Brain pericyte (primary cell): ENCODE measurements around the gene TSBP1.
"Not testable (repeated sequence)": the region's sequence is repeated elsewhere in the genome, so short reads cannot be mapped to it uniquely, and the experiment has no call there.

Experiments used
- DNase-seq: peaks from one replicate; pipeline ENCODE4 v3.0.0-alpha.2; 2012; ENCODE audit warnings: low read depth, low spot score

TSBP1 gene

DNA sequence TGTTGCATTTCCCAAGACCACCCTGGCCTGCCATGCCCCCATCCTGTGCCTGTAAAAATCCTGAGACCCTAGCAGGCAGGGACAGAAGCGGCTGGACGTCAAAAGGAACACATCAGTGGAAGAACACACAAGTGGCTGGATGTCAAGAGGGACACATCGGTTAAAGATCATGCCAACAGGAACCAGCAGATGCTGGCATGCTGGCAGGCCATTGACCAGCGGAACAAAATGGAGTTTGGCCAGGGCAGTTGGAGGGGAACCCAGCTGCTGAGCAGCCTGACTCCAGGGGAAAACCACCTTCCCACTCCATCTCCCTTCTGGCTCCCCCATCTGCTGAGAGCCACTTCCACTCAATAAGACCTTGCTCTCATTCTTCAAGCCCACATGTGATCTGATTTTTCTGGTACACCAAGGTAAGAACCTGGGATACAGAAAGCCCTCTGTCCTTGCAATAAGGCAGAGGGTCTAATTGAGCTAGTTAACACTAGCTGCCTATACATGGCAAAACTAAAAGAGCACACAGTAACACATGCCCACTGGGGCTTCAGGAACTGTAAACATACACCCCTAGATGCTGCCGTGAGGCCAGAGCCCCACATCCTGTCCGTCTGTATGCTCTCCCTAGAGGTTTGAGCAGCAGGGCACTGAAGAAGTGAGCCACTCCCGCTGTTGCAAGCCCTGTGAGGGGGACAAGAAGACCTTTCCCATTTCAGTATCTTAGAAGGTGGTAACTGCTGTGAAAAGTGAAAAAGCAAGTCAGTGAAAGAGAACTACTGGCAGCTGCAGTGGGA is 4.2 kb upstream of the TSBP1 start:
- DNase-seq = no peak

DNA sequence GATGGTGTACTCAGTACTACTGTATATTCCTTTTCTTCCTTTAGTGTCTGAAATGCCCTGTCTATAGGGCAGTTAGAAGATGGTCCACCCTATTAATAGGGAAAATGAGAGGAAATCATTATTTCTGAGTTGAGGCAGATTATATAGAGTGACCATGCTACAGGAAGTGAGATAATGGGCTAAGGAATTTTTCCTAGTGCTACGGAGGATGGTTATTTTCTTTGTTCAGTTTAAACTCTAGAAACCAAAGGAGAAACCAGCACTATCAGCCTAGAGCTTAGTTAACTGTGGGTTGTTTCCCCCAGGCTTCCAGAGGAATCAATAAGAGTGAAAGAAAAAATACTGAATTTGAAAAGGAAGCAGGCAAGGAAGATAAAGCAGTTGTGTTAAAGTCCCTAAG is 474 bp downstream of the TSBP1 start:
- DNase-seq = no peak

DNA sequence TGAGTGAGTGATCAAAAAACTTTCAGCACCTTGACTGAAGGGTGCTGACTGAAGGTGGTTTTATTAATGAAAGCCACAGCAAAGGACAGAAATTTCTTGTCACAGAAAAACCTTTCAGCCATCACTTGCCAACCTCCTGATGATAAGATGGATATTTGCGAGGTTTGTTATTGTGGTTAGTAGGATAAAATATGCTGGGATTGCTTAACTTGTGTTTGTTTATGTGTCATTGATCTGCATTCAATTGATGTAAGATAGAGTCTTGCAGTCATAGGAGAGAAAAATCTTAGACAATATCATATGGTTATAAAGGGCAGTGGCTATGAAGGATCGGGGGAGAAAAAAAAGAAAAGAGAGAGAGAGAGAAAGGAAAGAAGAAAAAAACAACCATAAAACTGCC is 1.2 kb downstream of the TSBP1 start:
- no peak for DNase-seq

DNA sequence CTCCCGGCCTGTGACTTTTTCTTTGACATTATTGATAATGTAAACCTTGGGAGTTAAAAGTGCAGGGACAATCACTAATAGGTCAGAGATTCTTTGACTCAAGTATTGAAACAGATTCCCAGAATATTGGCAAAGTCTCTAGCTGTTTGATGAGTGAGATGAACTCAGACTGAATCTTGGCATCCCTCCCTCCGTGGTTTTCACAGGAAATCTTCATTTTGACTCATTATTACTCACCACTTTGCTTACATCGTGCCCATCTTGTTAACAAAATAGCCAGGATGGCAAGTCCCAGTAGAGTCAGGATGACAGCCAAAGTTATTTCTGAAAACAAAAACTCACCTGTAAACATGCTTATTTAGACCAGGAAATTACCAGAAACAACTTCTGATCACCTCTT is 2.0 kb downstream of the TSBP1 start:
- DNase-seq = peak; percentile 7

DNA sequence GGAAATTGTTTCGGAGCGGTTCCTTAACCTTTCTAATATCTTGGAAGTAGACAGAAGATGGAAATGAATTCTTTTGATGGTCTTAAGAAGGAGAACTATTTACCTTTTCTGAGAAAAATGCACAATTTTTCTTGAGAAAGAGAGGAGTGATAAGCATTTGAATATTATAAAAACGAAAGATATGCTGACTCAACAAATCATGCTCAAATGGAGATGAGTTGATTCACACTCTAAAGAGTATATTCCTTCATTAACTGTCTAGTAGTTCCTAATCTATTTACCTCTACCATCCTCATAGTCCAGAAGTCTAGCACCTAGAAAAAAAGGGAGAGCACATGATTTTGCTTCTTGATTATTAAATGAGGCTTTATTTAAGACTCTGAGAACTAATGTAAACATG is 4.1 kb downstream of the TSBP1 start:
- no peak for DNase-seq

DNA sequence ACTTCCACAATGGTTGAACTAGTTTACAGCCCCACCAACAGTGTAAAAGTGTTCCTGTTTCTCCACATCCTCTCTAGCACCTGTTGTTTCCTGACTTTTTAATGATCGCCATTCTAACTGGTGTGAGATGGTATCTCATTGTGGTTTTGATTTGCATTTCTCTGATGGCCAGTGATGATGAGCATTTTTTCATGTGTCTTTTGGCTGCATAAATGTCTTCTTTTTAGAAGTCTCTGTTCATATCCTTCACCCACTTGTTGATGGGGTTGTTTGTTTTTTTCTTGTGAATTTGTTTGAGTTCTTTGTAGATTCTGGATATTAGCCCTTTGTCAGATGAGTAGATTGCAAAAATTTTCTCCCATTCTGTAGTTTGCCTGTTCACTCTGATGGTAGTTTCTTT is 12.5 kb downstream of the TSBP1 start:
- DNase-seq = not testable (repeated sequence)

DNA sequence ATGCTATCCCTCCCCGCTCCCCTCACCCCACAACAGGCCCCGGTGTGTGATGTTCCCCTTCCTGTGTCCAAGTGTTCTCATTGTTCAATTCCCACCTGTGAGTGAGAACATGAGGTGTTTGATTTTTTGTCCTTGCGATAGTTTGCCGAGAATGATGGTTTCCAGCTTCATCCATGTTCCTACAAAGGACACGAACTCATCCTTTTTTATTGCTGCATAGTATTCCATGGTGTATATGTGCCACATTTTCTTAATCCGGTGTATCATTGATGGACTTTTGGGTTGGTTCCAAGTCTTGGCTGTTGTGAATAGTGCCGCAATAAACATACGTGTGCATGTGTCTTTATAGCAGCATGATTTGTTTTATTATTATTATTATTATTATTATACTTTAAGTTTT is 13.2 kb downstream of the TSBP1 start:
- not testable (repeated sequence) for DNase-seq

DNA sequence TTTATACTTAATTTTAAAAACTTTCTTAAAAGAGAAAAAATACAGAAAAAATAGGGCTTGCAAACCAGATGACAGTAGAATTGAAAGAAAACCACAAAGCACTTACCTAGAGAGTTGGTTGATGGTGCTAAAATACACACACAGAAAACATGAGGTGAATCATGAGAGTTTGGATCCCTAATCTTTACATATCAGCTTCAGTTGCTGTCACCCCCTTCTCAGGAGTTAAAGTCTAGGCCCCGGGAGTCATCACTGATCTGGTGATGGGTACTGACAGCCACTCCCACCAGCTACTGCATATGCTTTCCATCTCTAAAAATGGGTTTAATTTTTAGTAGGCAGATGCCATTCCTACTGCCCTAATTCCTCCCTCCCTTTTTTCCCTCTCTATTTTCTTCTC is 16.7 kb downstream of the TSBP1 start:
- DNase-seq = no peak

DNA sequence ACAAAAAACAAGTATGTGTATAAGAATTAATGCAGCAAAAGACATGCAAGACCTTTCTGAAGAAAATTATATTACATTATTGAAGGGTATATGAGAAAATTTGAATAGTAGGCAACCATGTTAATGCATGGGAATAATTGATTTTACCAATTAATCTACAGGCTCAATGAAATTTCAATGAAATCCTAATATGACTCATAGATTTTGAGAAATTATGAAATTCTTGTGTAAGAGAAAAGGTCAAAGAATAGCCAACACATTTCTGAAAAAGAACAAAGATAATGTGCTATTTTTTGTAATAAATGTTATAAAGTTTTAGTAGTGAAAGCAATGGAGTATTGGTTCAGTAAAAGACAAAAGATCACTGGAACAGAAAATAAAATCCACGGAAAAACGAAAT is 18.4 kb downstream of the TSBP1 start:
- no peak for DNase-seq

DNA sequence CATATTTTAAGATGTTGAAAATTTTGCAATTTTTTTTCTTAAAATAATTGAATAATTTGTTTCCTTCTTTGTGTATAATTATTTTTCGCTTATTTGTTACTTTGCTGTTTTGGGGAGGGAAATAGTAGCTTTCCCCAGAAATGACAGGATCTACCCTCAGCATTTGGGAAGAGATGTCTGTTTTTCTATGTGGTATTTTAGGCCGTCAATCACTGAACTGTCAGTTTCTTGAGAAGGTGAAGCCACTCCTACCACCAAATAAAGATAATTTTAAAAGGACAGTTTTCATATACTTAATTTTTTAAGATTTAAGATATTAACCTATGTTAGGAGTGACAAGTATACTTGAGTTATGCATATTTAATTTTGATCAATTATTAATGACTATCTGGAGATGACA is 31.5 kb downstream of the TSBP1 start:
- DNase-seq = no peak

DNA sequence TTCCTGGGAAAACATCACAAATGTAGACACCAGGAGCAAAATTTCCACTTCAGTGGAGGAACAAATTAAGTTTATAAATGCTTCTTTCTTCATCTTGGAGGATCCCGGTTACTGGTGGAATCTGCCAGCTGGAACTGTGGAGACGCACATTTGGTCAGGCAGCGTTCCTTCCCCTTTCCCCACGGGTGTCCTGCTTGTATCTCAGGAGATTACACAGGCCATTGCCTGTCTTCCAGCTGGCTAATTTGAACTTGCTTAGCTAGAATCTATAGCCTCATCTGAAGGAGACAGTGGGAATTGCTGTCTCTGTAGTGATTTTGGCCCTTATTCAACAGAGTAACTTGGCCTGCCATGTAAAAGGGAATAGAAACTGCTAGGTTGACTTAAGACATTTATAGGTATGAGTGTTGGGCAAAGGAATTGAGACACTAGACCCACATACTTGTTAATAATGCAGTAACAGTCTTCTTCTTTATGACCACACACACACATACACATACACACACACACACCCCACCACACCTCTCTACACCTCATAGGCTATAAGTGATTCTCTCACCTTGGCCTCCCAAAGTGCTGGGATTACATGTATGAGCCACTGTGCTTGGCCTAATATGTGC is 34.4 kb downstream of the TSBP1 start:
- no peak for DNase-seq

DNA sequence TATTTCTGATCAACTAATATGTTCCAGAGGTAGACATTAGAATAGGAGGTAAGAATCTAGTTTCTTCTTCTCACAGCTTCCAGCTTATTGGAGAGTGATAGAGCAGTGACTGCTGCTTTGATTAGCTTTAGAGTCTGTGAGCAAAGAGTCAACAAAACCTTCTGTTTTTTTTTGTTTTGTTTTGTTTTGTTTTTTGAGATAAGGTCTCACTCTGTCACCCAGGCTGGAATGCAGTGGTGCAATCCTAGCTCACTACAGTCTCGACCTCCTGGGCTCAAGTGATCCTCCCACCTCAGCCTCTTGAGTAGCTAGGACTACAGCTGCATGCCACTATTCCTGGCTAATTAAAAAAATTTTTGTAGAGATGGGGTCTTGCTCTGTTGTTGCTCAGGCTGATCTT is 39.3 kb downstream of the TSBP1 start:
- no peak for DNase-seq

DNA sequence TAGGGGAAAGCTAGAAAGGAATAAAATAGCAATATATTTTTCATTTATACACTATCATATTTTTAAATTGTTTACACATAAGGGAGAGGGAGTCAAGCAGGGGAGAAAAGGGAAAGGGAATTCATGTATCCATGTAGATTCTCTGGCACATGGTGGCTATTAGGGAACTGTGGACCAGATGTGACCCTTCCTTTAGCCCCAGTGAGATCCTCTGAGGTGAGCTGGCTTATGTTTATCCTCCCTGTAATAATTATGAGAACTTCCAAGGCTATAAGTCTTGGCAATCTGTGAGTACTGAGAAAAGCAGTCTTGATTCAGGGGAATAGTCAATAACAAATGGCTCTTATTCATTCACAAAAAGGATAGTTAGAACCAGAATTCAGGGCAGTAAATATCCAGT is 42.6 kb downstream of the TSBP1 start:
- DNase-seq = no peak

DNA sequence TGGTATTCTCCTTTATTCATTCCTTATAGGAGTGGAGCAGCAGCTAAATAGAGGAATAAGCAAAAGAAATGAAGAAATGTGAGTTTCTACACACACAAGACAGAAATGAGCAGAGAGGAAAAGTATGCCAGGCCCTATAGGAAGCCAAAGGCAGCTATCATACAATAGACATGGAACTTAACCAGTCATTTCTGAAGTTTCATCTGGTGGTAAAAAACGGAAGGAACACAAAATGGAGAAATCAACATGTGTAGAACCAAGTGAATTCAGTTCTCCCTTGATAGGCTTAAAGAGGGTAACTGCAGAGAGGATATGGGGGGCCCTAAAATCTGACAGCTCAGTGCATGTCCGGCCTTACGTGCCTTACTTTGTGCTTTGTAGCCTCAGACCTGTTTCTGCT is 44.6 kb downstream of the TSBP1 start:
- no peak for DNase-seq

DNA sequence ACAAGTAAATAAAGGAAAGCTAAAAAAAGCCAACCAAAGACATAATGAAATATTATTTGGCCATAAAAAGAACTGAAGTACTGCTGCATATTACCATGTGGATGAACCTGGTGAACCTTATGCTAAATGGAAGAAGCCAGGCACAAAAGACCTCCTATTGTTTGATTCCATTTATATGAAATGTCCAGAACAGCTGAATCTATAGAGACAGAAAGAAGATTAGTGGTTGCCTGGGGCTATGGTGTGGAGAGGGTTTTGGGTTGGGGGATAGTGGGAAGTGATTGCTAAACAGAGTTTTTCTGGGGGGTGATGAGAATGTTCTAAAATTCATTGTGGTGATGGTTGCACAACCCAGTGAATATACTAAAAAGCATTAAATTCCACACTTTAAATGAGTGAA is 53.2 kb downstream of the TSBP1 start:
- DNase-seq = no peak

DNA sequence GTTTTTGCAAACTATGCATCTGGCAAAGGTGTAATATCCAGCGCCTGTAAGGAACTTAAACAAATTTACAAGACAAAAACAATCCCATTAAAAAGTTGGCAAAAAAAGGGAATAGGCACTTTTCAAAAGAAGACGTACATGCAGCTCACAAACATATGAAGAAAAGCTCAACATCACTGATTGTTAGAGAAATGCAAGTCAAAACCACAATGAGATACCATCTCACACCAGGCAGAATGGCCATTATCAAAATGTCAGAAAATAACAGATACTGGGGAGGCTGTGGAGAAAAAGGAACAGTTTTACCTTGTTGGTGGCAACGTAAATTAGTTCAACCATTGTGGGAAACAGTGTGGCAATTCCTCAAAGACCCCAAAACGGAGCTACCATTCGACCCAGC is 54.2 kb downstream of the TSBP1 start:
- DNase-seq = no peak

DNA sequence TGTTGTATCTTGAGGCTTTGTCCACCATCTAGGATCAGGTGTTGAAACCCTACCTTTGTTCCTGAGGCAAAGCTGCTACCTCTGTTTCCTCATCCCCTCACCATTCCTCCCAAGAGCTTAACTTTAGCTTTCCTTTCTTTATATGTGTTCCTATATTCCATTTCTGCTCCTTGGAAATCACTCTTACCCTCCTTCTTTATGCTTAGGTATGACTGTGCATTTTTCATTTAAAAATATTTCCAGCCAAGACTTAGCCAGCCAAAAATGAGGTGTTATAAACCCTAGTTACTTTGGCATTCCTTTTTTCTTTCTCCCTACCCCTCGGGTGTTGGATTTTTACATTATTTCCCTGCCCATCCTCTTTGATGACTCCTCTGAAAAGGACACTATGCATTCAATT is 57.7 kb downstream of the TSBP1 start:
- no peak for DNase-seq

DNA sequence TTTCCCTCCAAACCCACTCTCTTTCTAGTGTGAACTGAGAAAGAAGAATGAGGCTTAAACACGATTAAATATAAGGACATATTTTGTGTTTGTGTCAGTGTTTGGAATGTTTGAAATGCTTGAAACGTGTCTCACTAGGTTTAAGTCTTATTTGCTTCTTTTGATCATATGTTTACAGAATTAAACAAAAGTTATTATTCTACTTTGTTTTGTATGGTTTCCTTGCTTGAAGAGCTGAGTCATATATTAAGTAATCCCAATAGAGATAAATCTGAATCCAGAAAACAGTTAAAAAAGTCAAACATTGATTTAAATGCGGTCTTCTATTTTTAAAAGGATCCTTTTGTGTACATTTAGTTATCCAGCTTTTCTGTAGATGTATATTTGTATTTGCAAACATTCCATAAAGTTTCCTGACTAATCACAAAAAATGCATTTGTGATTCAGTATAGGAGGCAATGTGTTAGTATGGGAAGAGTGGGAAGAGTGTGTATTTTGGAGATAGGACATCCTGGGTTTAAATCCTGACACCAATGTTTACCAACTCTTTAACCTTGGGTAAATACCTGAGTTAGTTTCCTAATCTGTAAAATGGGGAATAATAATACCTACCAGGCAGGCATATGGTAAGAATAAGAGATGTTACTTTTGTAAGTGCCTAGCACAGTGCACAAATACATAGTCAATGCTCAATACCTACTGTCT is 72.9 kb downstream of the TSBP1 start:
- no peak for DNase-seq

DNA sequence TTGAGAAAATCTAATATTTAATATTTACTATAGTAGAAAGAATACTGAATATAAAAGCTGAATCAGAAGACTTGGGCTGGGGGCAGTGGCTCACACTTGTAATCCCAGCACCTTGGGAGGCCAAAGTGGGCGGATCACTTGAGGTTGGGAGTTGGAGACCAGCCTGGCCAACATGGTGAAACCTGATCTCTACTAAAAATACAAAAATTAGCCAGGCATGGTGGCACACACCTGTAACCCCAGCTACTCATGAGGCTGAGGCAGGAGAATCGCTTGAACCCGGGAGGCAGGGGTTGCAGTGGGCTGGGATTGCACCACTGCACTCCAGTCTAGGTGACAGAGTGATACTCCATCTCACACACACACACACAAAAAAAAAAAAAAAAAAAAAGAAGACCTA is 76.7 kb downstream of the TSBP1 start:
- DNase-seq = not testable (repeated sequence)

DNA sequence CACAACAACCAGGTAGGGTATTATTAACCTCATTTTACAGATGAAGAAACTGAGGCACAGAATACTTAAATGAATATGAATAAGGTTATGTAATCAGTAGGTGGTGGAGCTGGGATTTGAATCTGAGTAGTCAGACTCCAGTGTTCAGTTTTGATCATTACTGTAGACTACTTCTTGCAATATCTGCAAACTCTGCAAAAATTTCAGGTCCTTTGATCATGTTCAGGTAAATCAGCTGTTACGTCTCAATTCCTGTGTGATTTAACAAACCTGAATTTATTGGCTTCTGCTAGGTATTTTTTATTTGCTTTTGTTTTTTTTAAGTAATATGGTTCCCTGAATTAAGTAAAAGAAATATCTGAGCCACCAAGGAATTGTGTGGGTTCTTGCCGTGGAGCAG is 77.1 kb downstream of the TSBP1 start:
- DNase-seq = no peak

DNA sequence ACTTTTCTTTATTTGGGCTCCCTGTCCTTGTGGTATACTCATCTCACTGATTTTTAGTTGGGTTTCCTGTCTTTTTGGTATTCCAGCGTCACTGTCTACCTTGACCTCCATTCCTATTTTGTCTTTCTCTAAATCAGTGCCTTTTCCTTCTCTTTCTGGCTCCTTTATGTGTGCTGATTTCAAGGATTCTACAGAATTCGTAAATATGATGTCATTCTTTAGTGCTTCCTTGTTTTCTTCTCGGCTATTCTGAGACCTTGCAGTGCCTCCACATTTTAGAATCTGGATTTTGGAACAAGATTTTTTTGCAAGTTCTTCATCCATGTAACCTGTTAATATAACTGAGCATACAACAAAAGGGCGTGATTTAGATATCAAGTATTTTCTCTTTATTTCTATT is 78.0 kb downstream of the TSBP1 start:
- DNase-seq = no peak

DNA sequence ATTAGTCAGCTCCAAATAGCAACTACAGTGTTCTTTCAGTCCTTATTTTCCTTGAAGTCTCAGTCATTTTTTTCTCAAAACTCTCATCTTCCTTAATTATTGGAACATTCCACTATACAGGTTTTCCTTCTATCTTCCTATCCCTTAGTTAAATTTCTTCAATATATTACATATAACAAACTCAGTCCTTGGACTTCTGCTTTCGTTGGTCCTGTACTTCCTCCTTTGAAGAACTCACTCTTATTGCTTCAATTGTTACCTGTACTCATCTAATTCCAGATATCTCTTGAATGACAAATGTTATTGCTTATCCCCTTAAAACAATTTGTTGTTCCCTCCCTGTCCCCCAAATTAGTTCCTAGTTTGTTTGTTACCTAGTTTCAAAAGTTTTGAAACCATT is 80.2 kb downstream of the TSBP1 start:
- no peak for DNase-seq

DNA sequence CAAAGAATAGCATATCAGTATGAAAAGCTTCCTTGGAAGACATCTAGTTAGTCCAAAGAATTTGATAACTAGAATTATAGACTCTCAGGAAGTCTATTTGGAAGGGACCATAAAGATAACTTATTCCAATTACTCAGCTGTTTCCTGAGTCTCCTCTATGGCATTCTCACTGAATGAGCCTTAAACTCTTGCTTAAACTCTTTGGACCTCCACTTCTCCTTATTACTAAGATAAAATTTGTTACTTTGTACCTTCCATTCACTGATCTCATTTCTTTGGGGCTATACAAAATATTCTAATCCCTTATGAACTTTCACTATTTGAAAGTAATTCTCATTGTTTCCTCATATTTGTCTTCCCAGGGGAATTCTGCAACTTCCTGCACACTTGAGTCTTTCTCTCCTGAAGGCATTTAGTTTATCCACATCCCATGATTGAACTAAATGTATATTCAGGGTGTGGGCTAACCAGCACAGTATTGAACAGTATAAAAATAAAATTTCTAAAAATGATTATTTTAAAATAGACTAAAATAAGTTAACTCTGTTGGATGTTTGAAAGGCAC is 80.7 kb downstream of the TSBP1 start:
- no peak for DNase-seq
